Measurements from ENCODE around the gene PDGFRB.

Gene PDGFRB

DNA sequence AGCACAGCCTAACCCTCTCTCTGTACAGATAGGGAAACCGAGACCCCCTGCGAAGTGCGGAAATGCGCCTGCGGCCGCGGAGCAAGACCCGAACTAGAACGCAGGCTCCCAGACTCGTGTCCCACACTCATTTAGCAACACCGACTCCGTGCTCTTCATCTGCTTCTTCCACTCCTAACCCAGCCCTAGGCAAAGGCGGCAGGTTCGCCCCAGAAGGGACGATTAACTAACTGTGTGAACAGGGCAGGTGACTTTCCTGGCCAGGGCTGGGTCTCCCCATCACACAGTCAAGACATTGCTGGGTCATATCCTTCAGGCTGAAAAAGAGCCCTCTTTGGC is 11.8 kb upstream of the PDGFRB start:
- Histone ChIP-seq H3K27me3 (ENCODE audit: insufficient read depth, poor library complexity, severe bottlenecking) (no peaks in the 10 kb centered on the region), H3K27ac (replicated peaks) (no peak overlapping the region), H3K4me3 (replicated peaks; ENCODE audit: insufficient read depth, low read length) (no peak overlapping the region)
- TF ChIP-seq SPI1 (IDR thresholded peaks at IDR 0.05; ENCODE audit: borderline replicate concordance, low read depth) = no peak
- DNase-seq (ENCODE audit: low read depth in 1 of 2, low spot score in 1 of 2) = no peak

GRCh38 chr5:150166650-150167511 is 11.2 kb upstream of the PDGFRB start, which contains the start of gene CDX1:
Gene CDX1, plus strand, starts transcription at chr5:150166778. Its CDS starts 99 bp downstream, at chr5:150166877.
- H3K4me3 ChIP-seq (replicated peaks; ENCODE audit: insufficient read depth, low read length) = no peak within 1 kb of the TSS
- no peak within 1 kb of the TSS for H3K27ac ChIP-seq (replicated peaks)
- H3K27me3 ChIP-seq (ENCODE audit: insufficient read depth, poor library complexity, severe bottlenecking) = no peaks in the 10 kb centered on the region
- no peak for DNase-seq (ENCODE audit: low read depth in 1 of 2, low spot score in 1 of 2)
- no peak for TF ChIP-seq SPI1 (IDR thresholded peaks at IDR 0.05; ENCODE audit: borderline replicate concordance, low read depth)
- TF ChIP-seq REST (IDR thresholded peaks at IDR 0.05; ENCODE audit: insufficient replicate concordance, low read depth) = no peak
- TF ChIP-seq GABPA (IDR thresholded peaks at IDR 0.05; ENCODE audit: low read depth) = no peak
- no peak for TF ChIP-seq POLR2AphosphoS5 (IDR thresholded peaks at IDR 0.05; ENCODE audit: low read depth)
- TF ChIP-seq, protein P1, sequence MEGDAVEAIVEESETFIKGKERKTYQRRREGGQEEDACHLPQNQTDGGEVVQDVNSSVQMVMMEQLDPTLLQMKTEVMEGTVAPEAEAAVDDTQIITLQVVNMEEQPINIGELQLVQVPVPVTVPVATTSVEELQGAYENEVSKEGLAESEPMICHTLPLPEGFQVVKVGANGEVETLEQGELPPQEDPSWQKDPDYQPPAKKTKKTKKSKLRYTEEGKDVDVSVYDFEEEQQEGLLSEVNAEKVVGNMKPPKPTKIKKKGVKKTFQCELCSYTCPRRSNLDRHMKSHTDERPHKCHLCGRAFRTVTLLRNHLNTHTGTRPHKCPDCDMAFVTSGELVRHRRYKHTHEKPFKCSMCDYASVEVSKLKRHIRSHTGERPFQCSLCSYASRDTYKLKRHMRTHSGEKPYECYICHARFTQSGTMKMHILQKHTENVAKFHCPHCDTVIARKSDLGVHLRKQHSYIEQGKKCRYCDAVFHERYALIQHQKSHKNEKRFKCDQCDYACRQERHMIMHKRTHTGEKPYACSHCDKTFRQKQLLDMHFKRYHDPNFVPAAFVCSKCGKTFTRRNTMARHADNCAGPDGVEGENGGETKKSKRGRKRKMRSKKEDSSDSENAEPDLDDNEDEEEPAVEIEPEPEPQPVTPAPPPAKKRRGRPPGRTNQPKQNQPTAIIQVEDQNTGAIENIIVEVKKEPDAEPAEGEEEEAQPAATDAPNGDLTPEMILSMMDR (IDR thresholded peaks at IDR 0.05; ENCODE audit: insufficient read depth, low read length) = no peak

DNA sequence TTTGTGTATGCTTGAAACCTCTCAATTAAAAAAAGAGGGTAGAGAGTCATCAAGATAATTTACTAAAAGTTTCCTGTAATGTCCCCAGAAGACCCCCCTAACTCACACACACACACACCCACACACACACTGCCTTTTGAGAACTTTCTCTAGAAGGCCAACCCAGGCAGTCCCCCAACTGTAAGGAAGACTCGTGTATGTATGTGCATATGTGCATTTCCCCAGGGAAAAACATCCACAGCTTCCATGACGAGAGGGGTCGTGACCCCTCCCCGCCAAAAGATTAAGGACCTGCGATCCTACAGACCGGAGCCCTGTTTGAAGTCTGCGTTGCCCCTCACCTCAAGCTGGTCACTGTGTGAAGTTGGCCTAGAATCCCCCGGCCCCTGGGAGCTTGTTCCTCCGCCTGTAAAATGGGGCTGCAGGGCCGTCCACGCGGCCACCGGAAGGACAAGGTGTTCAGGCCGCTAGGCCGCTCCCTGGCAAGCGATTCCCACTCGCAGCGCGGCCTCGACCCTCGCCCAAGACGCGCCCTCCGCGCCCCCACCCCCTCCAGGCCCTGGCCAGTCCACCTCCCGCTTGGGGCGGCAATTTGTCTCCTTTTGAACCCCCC is 10.5 kb upstream of the PDGFRB start:
- DNase-seq (ENCODE audit: low read depth in 1 of 2, low spot score in 1 of 2) = no peak
- TF ChIP-seq GABPA (IDR thresholded peaks at IDR 0.05; ENCODE audit: low read depth) = no peak
- TF ChIP-seq, protein P1 (IDR thresholded peaks at IDR 0.05; ENCODE audit: insufficient read depth, low read length) = no peak
- no peak for TF ChIP-seq POLR2AphosphoS5 (IDR thresholded peaks at IDR 0.05; ENCODE audit: low read depth)
- no peak for TF ChIP-seq REST (IDR thresholded peaks at IDR 0.05; ENCODE audit: insufficient replicate concordance, low read depth)
- no peak for TF ChIP-seq SPI1 (IDR thresholded peaks at IDR 0.05; ENCODE audit: borderline replicate concordance, low read depth)
- no peak overlapping the region for H3K4me3 ChIP-seq (replicated peaks; ENCODE audit: insufficient read depth, low read length)
- H3K27ac ChIP-seq (replicated peaks) = no peak overlapping the region
- no peaks in the 10 kb centered on the region for H3K27me3 ChIP-seq (ENCODE audit: insufficient read depth, poor library complexity, severe bottlenecking)

DNA sequence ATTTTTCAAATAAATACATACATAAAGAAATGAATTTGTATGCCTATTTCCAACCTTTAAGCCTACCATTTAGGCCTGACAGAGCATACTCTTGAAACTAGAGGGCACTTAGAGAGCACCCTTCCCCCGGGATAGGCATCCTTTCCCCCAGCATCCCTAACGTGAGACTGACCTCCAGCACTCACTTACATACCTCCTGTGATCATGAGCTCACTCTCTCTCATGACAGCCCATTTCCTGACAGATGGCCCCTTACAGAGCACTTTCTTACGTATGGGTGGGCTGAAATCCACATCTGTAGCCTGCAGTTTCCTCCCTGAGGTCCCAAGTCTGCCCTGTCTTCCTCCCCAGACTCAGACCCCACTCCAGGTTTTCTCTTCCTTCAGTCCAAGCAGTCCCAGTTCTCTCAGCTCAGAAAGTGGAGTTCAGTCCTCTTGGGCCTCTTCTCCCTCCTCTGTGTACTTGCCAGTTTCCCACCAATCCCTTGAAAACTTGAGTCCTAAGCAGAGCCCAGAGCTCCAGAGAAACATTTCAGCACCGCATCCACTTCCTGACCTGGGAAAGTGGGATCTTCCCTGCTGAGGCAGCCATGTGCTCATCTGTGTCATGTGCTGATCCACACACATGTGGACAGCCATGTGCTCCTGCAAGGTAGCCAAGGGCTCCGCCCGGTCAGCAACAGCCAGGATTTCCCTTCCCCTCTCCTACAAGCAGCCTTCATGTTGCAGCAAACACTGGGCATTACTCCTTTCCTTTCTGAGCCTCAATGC is 8.8 kb upstream of the PDGFRB start:
- TF ChIP-seq, protein P1 (IDR thresholded peaks at IDR 0.05; ENCODE audit: insufficient read depth, low read length) = no peak
- no peak for TF ChIP-seq GABPA (IDR thresholded peaks at IDR 0.05; ENCODE audit: low read depth)
- no peak for TF ChIP-seq SPI1 (IDR thresholded peaks at IDR 0.05; ENCODE audit: borderline replicate concordance, low read depth)
- TF ChIP-seq POLR2AphosphoS5 (IDR thresholded peaks at IDR 0.05; ENCODE audit: low read depth) = no peak
- TF ChIP-seq REST (IDR thresholded peaks at IDR 0.05; ENCODE audit: insufficient replicate concordance, low read depth) = no peak

More for the DNA sequence above, 8.8 kb upstream of the PDGFRB start:
- Histone ChIP-seq H3K27ac (replicated peaks) (no peak overlapping the region), H3K27me3 (ENCODE audit: insufficient read depth, poor library complexity, severe bottlenecking) (no peaks in the 10 kb centered on the region), H3K4me3 (replicated peaks; ENCODE audit: insufficient read depth, low read length) (no peak overlapping the region)
- DNase-seq (ENCODE audit: low read depth in 1 of 2, low spot score in 1 of 2) = no peak

Measured in HL-60 (cell line).